Mucosa of stomach (tissue), 1 donor: ENCODE data around the gene OR1K1.
"Not testable (repeated sequence)": the region's sequence is repeated elsewhere in the genome, so short reads cannot be mapped to it uniquely, and the experiment has no call there.

Experiments
- H3K27me3 ChIP-seq: one replicate; pipeline ENCODE4 v1.7.0; 2013; ENCODE audit warnings: mild to moderate bottlenecking, low read length; ENCODE audit not compliant: control insufficient read depth, insufficient read depth
- H3K36me3 ChIP-seq: one replicate; pipeline ENCODE4 v1.7.0; 2013; ENCODE audit warnings: low read length; ENCODE audit not compliant: control insufficient read depth, insufficient read depth
- H3K4me1 ChIP-seq: one replicate; pipeline ENCODE4 v1.7.0; 2013; ENCODE audit warnings: mild to moderate bottlenecking, low read length; ENCODE audit not compliant: control insufficient read depth, insufficient read depth
- H3K4me3 ChIP-seq: one replicate; pipeline ENCODE4 v1.7.0; 2013; ENCODE audit warnings: low read length
- H3K9ac ChIP-seq: one replicate; pipeline ENCODE4 v1.7.0; 2013; ENCODE audit warnings: mild to moderate bottlenecking, low read length, moderate library complexity
- H3K9me3 ChIP-seq: one replicate; pipeline ENCODE4 v1.7.0; 2013; ENCODE audit warnings: mild to moderate bottlenecking, low read length, moderate library complexity; ENCODE audit not compliant: control insufficient read depth
- donor health status: Pancreatic carcinoma.

Gene OR1K1

DNA sequence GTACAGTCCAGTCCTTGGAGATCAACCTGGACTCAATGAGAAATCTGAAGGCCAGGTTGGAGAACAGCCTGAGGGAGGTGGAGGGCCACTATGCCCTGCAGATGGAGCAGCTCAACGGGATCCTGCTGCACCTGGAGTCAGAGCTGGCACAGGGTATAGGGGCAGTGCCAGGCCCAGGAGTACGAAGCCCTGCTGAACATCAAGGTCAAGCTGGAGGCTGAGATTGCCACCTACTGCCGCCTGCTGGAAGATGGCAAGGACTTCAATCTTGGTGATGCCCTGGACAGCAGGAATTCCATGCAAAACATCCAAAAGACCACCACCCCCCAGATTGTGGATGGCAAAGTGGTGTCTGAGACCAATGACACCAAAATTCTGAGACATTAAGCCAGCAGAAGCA is 38.5 kb downstream of the OR1K1 start:
- not testable (repeated sequence) for H3K4me1 ChIP-seq, H3K4me3 ChIP-seq, H3K9ac ChIP-seq, H3K36me3 ChIP-seq, H3K27me3 ChIP-seq, H3K9me3 ChIP-seq

DNA sequence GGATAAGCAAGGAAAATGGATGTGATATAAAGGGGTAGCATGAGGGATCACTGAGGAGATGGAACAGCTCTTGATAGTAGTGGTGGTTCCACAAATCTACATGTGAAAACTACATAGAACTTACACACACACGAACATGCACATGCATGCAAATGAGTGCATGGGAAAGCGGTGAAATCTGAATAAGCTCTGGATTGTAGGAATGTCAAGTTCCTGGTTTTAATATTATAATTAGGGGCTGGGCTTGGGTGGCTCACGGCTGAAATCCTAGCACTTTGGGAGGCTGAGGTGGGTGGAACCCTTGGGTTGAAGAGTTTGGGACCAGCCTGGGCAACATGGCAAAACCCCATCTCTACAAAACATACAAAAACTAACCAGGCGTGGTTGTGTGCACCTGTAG is 41.6 kb downstream of the OR1K1 start:
- H3K9me3 ChIP-seq = no peaks in the 10 kb centered on the region
- no peak overlapping the region for H3K9ac ChIP-seq
- H3K27me3 ChIP-seq = no peaks in the 10 kb centered on the region
- no peaks in the 10 kb centered on the region for H3K4me1 ChIP-seq
- no peaks in the 10 kb centered on the region for H3K36me3 ChIP-seq
- H3K4me3 ChIP-seq = no peak overlapping the region

DNA sequence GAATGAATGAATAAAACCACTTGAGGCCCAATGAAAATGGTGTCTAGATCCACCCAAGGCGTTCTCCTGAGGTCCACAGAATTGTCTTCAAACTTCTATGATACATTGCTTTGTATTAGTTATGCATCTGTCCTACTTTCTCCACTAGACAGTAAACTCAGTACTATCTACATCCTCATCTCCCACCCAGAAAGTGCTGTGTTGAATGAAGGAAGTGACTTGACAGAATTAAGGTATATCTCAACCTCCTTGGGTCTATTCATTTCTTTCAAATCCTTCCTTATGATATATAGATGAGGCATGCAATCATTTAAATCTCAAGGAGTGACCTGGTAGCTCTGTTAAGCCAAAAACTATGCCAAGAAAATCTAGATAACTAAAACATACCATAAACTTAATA is 44.2 kb downstream of the OR1K1 start:
- Histone ChIP-seq H3K4me3 (no peak overlapping the region), H3K36me3 (no peaks in the 10 kb centered on the region), H3K4me1 (no peaks in the 10 kb centered on the region), H3K9ac (no peak overlapping the region), H3K9me3 (no peaks in the 10 kb centered on the region), H3K27me3 (no peaks in the 10 kb centered on the region)

DNA sequence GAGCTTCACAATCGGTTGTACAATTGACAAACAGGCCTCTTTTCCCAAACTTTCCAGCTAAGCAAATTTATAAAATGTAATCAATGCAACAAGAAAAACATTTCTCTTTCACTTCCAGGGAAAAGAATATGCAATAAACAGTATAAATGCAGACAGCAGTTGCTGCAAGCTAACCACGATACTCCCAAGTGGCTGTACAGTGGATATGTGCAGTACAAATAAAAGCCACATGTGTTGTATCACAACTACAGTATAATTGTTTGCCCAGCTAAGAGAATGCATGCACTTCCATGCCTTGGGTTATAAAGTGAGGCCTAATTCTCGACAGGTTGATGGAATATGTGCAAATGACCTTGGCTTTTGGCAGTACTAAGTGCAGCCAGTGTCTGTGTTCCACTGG is 45.2 kb downstream of the OR1K1 start:
- Histone ChIP-seq H3K36me3 (no peaks in the 10 kb centered on the region), H3K4me3 (no peak overlapping the region), H3K9ac (no peak overlapping the region), H3K27me3 (no peaks in the 10 kb centered on the region), H3K4me1 (no peaks in the 10 kb centered on the region), H3K9me3 (no peaks in the 10 kb centered on the region)

DNA sequence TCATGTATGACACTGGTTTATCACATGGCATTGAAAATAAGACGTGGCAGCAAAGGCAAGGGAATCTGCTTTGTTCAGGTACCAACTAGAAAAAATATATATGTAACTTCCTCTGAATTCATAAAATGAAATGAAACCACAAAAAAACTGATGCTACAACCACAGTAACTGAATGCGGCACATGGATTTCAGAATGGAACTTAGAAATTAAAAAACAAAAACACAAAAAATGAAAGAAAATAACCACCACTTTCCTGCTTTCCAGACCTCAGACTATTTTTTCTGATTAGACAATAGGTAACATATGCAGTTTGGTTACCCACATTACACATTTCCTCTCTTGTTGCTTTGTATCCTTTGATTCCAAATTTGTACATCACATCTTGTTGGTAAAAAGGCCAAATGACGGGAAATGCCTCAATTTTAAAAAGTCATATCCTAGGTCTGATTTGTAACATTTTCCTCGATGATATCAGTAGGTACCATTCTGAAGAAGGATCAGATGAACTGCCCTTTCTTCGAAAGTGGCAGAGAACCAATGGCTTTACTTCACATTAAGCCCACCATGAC is 46.5 kb downstream of the OR1K1 start:
- Histone ChIP-seq H3K4me1 (no peaks in the 10 kb centered on the region), H3K36me3 (no peaks in the 10 kb centered on the region)

DNA sequence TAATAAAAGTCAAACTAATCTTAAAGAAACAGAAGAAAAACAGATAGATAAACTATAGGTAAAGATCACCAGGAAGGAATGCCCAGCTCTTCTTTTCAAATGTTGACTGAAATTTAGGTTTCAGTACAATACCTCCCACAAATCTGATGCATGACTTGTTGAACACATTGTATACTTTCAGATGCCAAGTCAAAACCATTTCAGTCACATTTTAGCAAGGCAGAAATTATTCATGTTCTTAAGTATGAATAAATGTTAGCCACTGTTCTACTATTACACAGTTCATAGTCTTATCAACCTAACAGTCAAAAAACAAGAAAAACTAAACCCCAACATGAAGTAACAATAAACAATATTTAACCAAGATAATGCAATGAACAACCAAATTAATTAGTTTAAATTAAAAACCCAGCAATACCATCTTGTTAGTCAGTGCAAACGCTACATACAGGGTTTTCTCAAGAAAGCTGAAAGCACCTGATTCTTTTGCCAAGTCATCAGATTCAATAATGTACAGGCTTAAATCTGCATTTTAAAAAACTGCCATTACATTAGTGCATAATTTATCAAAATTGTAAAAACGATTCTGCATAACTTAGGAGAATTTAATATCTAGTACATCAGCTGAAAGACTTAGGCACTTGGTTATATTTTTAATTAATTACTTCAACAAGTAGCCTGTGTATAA is 48.5 kb downstream of the OR1K1 start:
- Histone ChIP-seq H3K36me3 (no peaks in the 10 kb centered on the region), H3K9ac (no peak overlapping the region), H3K4me3 (no peak overlapping the region)

More for the DNA sequence above, 46.5 kb downstream of the OR1K1 start:
- no peak overlapping the region for H3K9ac ChIP-seq
- H3K9me3 ChIP-seq = no peaks in the 10 kb centered on the region
- no peak overlapping the region for H3K4me3 ChIP-seq
- no peaks in the 10 kb centered on the region for H3K27me3 ChIP-seq

More for the DNA sequence above, 48.5 kb downstream of the OR1K1 start:
- H3K4me1 ChIP-seq = no peaks in the 10 kb centered on the region
- H3K27me3 ChIP-seq = no peaks in the 10 kb centered on the region
- no peaks in the 10 kb centered on the region for H3K9me3 ChIP-seq
